Measurements from ENCODE around the gene PM20D1.
"Not testable (repeated sequence)": the region's sequence is repeated elsewhere in the genome, so short reads cannot be mapped to it uniquely, and the experiment has no call there.

The PM20D1 gene, protein sequence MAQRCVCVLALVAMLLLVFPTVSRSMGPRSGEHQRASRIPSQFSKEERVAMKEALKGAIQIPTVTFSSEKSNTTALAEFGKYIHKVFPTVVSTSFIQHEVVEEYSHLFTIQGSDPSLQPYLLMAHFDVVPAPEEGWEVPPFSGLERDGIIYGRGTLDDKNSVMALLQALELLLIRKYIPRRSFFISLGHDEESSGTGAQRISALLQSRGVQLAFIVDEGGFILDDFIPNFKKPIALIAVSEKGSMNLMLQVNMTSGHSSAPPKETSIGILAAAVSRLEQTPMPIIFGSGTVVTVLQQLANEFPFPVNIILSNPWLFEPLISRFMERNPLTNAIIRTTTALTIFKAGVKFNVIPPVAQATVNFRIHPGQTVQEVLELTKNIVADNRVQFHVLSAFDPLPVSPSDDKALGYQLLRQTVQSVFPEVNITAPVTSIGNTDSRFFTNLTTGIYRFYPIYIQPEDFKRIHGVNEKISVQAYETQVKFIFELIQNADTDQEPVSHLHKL

DNA sequence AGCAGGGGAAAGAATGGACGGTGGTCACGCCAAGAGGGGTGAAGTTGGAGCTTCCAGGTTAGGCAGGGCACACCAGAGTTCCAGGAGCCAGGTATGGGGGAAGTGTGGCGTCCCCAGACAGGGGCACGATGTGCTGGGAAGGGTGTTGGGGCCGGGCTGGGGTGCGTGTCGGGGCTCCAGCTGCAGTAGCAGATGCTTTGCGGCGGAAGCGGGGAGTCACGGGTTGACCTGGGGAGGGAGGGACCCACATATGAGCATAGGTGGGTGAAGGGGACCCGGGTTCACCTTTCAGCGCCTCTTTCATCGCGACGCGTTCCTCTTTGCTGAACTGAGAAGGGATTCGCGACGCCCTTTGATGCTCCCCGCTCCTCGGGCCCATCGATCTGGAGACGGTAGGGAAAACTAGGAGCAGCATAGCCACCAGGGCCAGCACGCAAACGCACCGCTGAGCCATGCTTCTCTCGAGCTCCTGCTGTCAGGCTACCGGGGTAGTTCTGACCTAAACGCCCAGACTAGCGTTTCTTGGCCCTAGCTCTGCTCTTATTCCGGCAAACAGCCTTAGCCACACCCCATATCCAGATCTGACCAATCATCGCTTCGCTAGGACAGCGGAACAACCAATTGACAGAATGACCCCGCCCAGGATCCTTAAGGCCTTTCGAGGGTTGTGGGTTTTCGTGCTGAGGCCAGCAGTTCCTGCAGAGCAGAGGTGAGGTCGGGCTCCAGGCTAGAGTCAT, at the start of gene PM20D1:
TSS of gene PM20D1 (minus strand) at position 514 of the 737 bp plus-strand sequence. CDS start at position 454, 60 bp downstream.
- H3K36me3 Mint-ChIP-seq = no peaks in the 10 kb centered on the region
- CTCF ChIA-PET = interaction anchor here (1.4 to 1.5 kb wide), 2 partner anchors 133 to 192 kb away, joined by 3 to 5 read pairs; no protein-coding TSS in a partner anchor
- DNase-seq = peak; percentile 91
- peaks cover 21% of the 10 kb centered on the region for H3K27me3 Mint-ChIP-seq
- H3K4me3 Mint-ChIP-seq = peak within 1 kb of the TSS; percentile 86
- peaks cover 17% of the 10 kb centered on the region for H3K4me1 Mint-ChIP-seq
- H3K9me3 Mint-ChIP-seq = peaks cover 3% of the 10 kb centered on the region
- peak within 1 kb of the TSS; percentile 92 for H3K27ac Mint-ChIP-seq

GRCh38 chr1:205896351-205896750, 46.4 kb upstream of the PM20D1 start:
- H3K9me3 Mint-ChIP-seq = peaks cover 22% of the 10 kb centered on the region
- H3K27ac Mint-ChIP-seq = no peak overlapping the region
- peaks cover 2% of the 10 kb centered on the region for H3K4me1 Mint-ChIP-seq
- CTCF ChIA-PET = no interaction called here
- no peak overlapping the region for H3K4me3 Mint-ChIP-seq
- no peak for DNase-seq
- peaks cover 50% of the 10 kb centered on the region for H3K27me3 Mint-ChIP-seq
- H3K36me3 Mint-ChIP-seq = no peaks in the 10 kb centered on the region

- H3K27ac Mint-ChIP-seq, DNase-seq, H3K36me3 Mint-ChIP-seq, H3K4me3 Mint-ChIP-seq, H3K4me1 Mint-ChIP-seq, CTCF ChIA-PET: not testable (repeated sequence)
- Mint-ChIP-seq H3K27me3 (peaks cover 51% of the 10 kb centered on the region), H3K9me3 (peaks cover 31% of the 10 kb centered on the region)
Observed at GRCh38 chr1:205894119-205894518, 44.2 kb upstream of the PM20D1 start.

DNA sequence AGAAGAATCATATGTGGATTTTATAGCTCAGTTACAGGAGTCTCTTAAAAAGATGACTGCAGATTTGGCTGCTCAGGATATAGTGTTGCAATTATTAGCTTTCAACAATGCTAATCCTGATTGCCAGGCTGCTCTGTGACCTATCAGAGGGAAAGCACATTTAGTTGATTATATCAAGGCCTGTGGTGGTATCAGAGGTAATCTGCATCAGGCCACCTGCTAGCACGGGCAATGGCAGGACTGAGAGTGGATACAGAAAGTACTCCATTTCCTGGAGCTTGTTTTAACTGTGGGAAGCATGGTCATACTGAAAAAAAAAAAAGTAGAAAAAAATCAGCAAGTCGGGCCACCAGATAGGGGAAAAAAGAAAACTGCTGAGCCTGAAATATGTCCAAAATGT, 42.2 kb upstream of the PM20D1 start:
- H3K4me1 Mint-ChIP-seq, CTCF ChIA-PET, H3K27ac Mint-ChIP-seq, H3K36me3 Mint-ChIP-seq, DNase-seq, H3K4me3 Mint-ChIP-seq: not testable (repeated sequence)
- Mint-ChIP-seq H3K9me3 (peaks cover 27% of the 10 kb centered on the region), H3K27me3 (peaks cover 42% of the 10 kb centered on the region)

DNA sequence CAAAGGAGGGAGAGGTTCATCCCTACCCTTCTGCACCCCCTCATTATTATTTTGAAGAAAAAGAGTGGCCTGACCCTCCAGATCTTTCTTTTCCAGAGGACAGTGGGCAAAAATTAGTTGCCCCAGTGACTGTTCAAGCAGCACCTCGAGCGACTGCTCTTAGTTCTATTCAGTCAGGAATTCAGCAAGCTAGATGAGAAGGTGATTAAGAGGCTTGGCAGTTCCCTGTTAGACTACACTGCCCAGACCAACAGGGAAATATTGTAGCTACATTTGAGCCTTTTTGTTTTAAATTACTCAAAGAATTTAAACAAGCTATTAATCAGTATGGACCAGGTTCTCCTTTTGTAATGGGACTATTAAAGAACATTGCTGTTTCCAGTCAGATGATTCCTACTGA, 41.5 kb upstream of the PM20D1 start:
- H3K27ac Mint-ChIP-seq, DNase-seq, H3K4me1 Mint-ChIP-seq, H3K36me3 Mint-ChIP-seq, H3K4me3 Mint-ChIP-seq: not testable (repeated sequence)
- CTCF ChIA-PET = interaction anchor here (1.3 to 1.9 kb wide), 2 partner anchors 86 to 406 kb away, joined by 3 to 7 read pairs; no protein-coding TSS in a partner anchor
- Mint-ChIP-seq H3K27me3 (peaks cover 36% of the 10 kb centered on the region), H3K9me3 (peaks cover 23% of the 10 kb centered on the region)

DNA sequence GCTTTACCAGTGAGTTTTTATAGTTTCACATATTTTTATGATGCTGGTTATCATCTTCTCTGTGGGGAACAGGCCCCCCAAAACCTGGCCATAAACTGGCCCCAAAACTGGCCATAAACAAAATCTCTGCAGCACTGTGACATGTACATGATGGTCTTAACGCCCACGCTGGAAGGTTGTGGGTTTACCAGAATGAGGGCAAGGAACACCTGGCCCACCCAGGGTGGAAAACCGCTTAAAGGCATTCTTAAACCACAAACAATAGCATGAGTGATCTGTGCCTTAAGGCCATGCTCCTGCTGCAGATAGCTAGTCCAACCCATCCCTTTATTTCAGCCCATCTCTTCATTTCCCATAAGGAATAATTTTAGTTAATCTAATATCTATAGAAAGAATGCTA, 40.7 kb upstream of the PM20D1 start:
- not testable (repeated sequence) for H3K4me3 Mint-ChIP-seq, H3K27ac Mint-ChIP-seq, H3K4me1 Mint-ChIP-seq, DNase-seq, H3K36me3 Mint-ChIP-seq
- H3K27me3 Mint-ChIP-seq = peaks cover 30% of the 10 kb centered on the region
- CTCF ChIA-PET = interaction anchor here (1.3 to 1.9 kb wide), 2 partner anchors 87 to 405 kb away, joined by 3 to 7 read pairs; no protein-coding TSS in a partner anchor
- peaks cover 17% of the 10 kb centered on the region for H3K9me3 Mint-ChIP-seq

DNA sequence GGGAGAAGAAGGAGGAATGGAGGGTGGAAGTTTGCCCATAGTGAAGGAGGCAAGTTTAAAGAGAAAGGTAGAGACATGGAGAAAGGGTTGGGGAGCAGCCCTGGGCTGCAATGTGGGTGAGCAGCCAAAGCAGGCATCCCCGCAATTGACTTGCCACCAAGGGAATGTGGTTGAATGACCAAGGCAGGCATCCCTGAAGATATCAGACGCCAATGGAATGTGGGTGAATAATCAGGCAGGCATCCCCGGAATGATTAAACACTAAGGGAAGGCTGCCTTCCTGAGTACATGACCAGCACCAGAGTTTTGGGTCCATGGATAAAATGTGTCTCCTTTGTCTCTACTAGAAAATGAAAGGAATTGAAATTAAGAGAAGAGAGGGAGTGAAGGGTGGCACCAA, 39.8 kb upstream of the PM20D1 start:
- DNase-seq, H3K4me1 Mint-ChIP-seq, CTCF ChIA-PET, H3K36me3 Mint-ChIP-seq, H3K27ac Mint-ChIP-seq, H3K4me3 Mint-ChIP-seq: not testable (repeated sequence)
- H3K27me3 Mint-ChIP-seq = peaks cover 30% of the 10 kb centered on the region
- H3K9me3 Mint-ChIP-seq = peaks cover 13% of the 10 kb centered on the region

GRCh38 chr1:205889006-205889405, 39.1 kb upstream of the PM20D1 start:
- H3K4me1 Mint-ChIP-seq, H3K36me3 Mint-ChIP-seq, H3K4me3 Mint-ChIP-seq, H3K27ac Mint-ChIP-seq: not testable (repeated sequence)
- peaks cover 25% of the 10 kb centered on the region for H3K27me3 Mint-ChIP-seq
- peaks cover 13% of the 10 kb centered on the region for H3K9me3 Mint-ChIP-seq
- peak; percentile 64 for DNase-seq
- CTCF ChIA-PET = interaction anchor here (1.2 kb wide), 2 partner anchors 18 to 74 kb away, joined by 3 to 4 read pairs; no protein-coding TSS in a partner anchor

DNA sequence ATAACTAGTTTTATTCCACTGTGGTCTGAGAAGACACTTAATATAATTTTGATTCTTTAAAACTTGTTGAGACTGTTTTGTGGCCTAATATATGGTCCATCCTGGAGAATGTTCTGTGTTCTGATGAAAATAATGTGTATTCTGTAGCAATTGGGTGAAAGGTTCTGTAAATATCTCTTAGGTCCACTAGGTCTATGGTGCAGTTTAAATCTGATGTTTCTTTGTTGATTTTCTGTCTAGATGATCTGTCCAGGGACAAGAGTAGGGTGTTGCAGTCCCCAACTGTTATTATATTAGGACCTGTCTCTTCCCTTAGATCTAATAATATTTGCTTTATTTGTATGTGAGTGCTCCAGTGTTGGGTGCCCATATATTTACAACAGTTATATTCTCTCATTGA, 33.9 kb upstream of the PM20D1 start:
- no peak for DNase-seq
- H3K4me3 Mint-ChIP-seq = no peak overlapping the region
- H3K36me3 Mint-ChIP-seq = no peaks in the 10 kb centered on the region
- H3K9me3 Mint-ChIP-seq = no peaks in the 10 kb centered on the region
- peaks cover 26% of the 10 kb centered on the region for H3K27me3 Mint-ChIP-seq
- no peaks in the 10 kb centered on the region for H3K4me1 Mint-ChIP-seq
- no peak overlapping the region for H3K27ac Mint-ChIP-seq
- CTCF ChIA-PET = no interaction called here

- H3K4me3 Mint-ChIP-seq = no peak overlapping the region
- H3K27me3 Mint-ChIP-seq = peaks cover 32% of the 10 kb centered on the region
- no peaks in the 10 kb centered on the region for H3K9me3 Mint-ChIP-seq
- no peak overlapping the region for H3K27ac Mint-ChIP-seq
- H3K36me3 Mint-ChIP-seq = no peaks in the 10 kb centered on the region
- no peaks in the 10 kb centered on the region for H3K4me1 Mint-ChIP-seq
- CTCF ChIA-PET = interaction anchor here (1.0 kb wide), 1 partner anchor 96 kb away, joined by 3 read pairs; no protein-coding TSS in a partner anchor
- DNase-seq = no peak
Observed at GRCh38 chr1:205880923-205881322, 31.0 kb upstream of the PM20D1 start.

GRCh38 chr1:205879974-205880373, 30.0 kb upstream of the PM20D1 start:
- Mint-ChIP-seq H3K9me3 (no peaks in the 10 kb centered on the region), H3K36me3 (no peaks in the 10 kb centered on the region), H3K27ac (no peak overlapping the region), H3K4me3 (no peak overlapping the region), H3K27me3 (peaks cover 32% of the 10 kb centered on the region), H3K4me1 (no peaks in the 10 kb centered on the region)
- no peak for DNase-seq
- CTCF ChIA-PET = no interaction called here

- DNase-seq = no peak
- CTCF ChIA-PET = no interaction called here
- Mint-ChIP-seq H3K27me3 (peaks cover 30% of the 10 kb centered on the region), H3K4me3 (no peak overlapping the region), H3K4me1 (no peaks in the 10 kb centered on the region), H3K27ac (no peak overlapping the region), H3K9me3 (no peaks in the 10 kb centered on the region), H3K36me3 (no peaks in the 10 kb centered on the region)
Observed at GRCh38 chr1:205878026-205878425, 28.1 kb upstream of the PM20D1 start.

DNA sequence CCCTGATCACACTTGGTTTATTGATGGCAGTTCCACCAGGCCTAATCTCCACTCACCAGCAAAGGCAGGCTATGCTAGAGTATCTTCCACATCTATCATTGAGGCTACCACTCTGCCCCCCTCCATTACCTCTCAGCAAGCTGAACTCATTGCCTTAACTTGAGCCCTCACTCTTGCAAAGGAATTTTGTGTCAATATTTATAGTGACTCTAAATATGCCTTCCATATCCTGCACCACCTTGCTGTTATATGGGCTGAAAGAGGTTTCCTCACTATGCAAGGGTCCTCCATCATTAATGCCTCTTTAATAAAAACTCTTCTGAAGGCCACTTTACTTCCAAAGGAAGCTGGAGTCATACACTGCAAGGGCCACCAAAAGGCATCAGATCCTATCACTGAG, 23.2 kb upstream of the PM20D1 start:
- H3K9me3 Mint-ChIP-seq, H3K4me3 Mint-ChIP-seq, H3K27ac Mint-ChIP-seq, H3K4me1 Mint-ChIP-seq, CTCF ChIA-PET, DNase-seq, H3K36me3 Mint-ChIP-seq, H3K27me3 Mint-ChIP-seq: not testable (repeated sequence)

GRCh38 chr1:205870236-205870635, 20.3 kb upstream of the PM20D1 start:
- H3K4me3 Mint-ChIP-seq = no peak overlapping the region
- H3K36me3 Mint-ChIP-seq = no peaks in the 10 kb centered on the region
- H3K27me3 Mint-ChIP-seq = peaks cover 3% of the 10 kb centered on the region
- no peaks in the 10 kb centered on the region for H3K9me3 Mint-ChIP-seq
- DNase-seq = no peak
- CTCF ChIA-PET = no interaction called here
- H3K4me1 Mint-ChIP-seq = no peaks in the 10 kb centered on the region
- H3K27ac Mint-ChIP-seq = no peak overlapping the region
